Subcutaneous adipose tissue (tissue), 4 donors: ENCODE measurements around the gene HS3ST4. TPM values are rescaled to one million over a fixed set of nuclear protein-coding genes. Genes with fewer than 3 reads are reported as not detected.

Source experiments
- total RNA-seq, 4 donors: library from RNA; depleted of rRNA; stranded (reverse); fragments of >200 nt; gene quantifications; one replicate each; pipeline ENCODE4 v1.1.0, GENCODE V29; 2016
- TF ChIP-seq, protein P1 (sequence below): fragments of 450-650 bp; IDR thresholded peaks from one replicate; pipeline ENCODE4 v1.5.1; 2016; ENCODE audit warnings: low read depth, mild to moderate bottlenecking, control low read depth, antibody characterized with exemption, moderate library complexity

HS3ST4 gene
- total RNA-seq, 4 donors from 2014 or later: not detected

DNA sequence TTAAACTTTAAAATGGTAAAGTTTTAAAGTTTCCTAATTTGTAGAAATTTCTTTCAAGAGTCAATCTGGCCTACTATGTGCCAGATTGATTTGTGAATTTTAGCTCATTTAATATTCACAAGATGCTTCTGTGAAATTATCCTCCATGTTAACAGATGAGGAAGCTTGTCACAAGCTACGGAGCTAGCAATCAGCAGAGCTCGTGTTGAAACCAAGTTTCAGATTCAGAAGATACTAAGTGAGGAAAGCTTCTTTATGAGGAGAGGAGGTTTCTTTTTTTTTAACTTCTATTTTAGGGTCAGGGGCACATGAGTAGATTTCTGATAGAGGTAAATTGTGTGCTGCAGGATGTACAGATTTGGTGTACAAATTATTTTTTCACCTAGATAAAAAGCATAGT lies 135.9 kb downstream of the HS3ST4 start:
- TF ChIP-seq, protein P1, sequence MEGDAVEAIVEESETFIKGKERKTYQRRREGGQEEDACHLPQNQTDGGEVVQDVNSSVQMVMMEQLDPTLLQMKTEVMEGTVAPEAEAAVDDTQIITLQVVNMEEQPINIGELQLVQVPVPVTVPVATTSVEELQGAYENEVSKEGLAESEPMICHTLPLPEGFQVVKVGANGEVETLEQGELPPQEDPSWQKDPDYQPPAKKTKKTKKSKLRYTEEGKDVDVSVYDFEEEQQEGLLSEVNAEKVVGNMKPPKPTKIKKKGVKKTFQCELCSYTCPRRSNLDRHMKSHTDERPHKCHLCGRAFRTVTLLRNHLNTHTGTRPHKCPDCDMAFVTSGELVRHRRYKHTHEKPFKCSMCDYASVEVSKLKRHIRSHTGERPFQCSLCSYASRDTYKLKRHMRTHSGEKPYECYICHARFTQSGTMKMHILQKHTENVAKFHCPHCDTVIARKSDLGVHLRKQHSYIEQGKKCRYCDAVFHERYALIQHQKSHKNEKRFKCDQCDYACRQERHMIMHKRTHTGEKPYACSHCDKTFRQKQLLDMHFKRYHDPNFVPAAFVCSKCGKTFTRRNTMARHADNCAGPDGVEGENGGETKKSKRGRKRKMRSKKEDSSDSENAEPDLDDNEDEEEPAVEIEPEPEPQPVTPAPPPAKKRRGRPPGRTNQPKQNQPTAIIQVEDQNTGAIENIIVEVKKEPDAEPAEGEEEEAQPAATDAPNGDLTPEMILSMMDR: no peak

GRCh38 chr16:25828510-25828909 lies 136.8 kb downstream of the HS3ST4 start:
- TF ChIP-seq, protein P1: no peak

GRCh38 chr16:25832291-25832690 lies 140.5 kb downstream of the HS3ST4 start:
- TF ChIP-seq, protein P1: no peak

DNA sequence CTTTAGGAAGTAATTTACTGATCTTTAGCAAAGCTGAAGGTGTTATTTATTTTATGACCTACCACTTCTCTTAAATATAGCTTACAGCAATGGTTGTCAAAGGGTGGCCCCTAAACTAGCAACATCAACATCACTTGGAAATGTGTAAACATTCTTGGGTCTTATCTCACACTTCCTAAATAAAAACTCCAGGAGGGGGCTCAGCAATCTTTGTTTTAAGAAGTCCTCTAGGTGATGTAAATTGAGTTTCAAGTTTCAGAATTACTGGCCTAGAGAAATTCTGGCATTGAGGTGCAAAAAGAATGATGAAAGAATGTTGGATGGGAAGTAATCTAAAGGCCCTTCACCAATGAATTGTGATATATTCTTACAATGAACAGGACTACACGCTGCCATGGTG lies 142.3 kb downstream of the HS3ST4 start:
- TF ChIP-seq, protein P1: no peak

DNA sequence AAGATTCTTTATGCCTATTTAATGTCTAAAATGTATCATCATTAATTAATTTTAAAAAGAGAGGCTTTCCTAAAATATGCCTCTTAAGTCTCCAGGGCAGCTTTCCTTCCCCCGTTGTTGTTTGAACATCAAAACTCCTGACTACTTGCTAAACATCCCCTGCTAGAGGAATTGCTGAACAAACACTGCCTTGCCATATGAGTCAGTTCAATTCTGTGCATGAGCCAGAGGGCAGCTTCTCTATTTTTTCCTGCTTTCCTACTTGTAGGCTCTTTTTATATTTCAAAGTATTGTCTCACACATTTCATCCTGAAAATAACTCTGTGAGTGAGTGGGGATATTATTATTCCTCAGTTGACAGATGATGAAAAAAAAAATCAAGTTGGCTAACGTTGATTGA lies 143.4 kb downstream of the HS3ST4 start:
- TF ChIP-seq, protein P1: no peak

GRCh38 chr16:25838724-25839186 lies 147.0 kb downstream of the HS3ST4 start:
- TF ChIP-seq, protein P1: no peak

- TF ChIP-seq, protein P1: no peak
Measured at GRCh38 chr16:25841761-25842160, 150.0 kb downstream of the HS3ST4 start.
